AG04450 (cell line): ENCODE results near the gene SKI. TPM values are rescaled to one million over a fixed set of nuclear protein-coding genes. Genes with fewer than 3 reads are reported as not detected.

Experiments
- CTCF ChIA-PET: fragments of 300-600, 350-600 bp; formaldehyde crosslinking; extraction: SDS; loops from one replicate; lab custom pipeline; 2022; ENCODE audit warnings: antibody characterized with exemption, inconsistent platforms; lab: Charles Lee
- POLR2A ChIA-PET: fragments of 350-600 bp; formaldehyde crosslinking; extraction: SDS; loops from one replicate; lab custom pipeline; 2021; ENCODE audit warnings: antibody characterized with exemption, inconsistent platforms; lab: Yijun Ruan, JAX
- DNase-seq: peaks from one replicate; pipeline ENCODE4 v3.0.0-alpha.2; 2011; ENCODE audit warnings: low read depth, low spot score
- H3K27ac ChIP-seq: one replicate; pipeline ENCODE4 v1.5.1; 2012; ENCODE audit warnings: low read depth, low read length, control low read depth
- H3K27me3 ChIP-seq: one replicate; pipeline ENCODE4 v1.6.0; 2012; ENCODE audit warnings: low read length; ENCODE audit not compliant: control insufficient read depth, insufficient read depth
- H3K4me3 ChIP-seq: 2 replicates; pipeline ENCODE4 v1.5.1; 2011; ENCODE audit warnings: mild to moderate bottlenecking, low read depth, low read length, control low read depth
- H3K9me3 ChIP-seq: 2 replicates; pipeline ENCODE4 v1.5.1; 2012; ENCODE audit warnings: low read length; ENCODE audit not compliant: control insufficient read depth, insufficient read depth
- polyA plus RNA-seq: library from polyadenylated mRNA; depleted of rRNA; stranded (reverse); fragments of >200 nt; gene quantifications from 2 replicates; pipeline ENCODE4 v1.2.3, GENCODE V29; 2011
- TF ChIP-seq, protein P1 (sequence below): IDR thresholded peaks from 2 replicates; pipeline ENCODE4 v1.5.1; 2011; ENCODE audit warnings: low read depth, low read length, control low read depth, inconsistent platforms

Gene SKI
- polyA plus RNA-seq, 1 experiment, result 6.7 TPM

GRCh38 chr1:2204415-2205190 lies 23.5 kb upstream of the SKI start:
- no peaks in the 10 kb centered on the region for H3K27me3 ChIP-seq
- no peak for DNase-seq
- POLR2A ChIA-PET, result interaction anchor here (0.5 to 1.5 kb wide), 6 partner anchors 7 to 322 kb away, joined by 3 to 10 read pairs (median 4); partner anchors contain the start of genes FAAP20, MORN1, PANK4 and RER1
- peak overlapping the region; percentile 80 for H3K27ac ChIP-seq
- CTCF ChIA-PET, result interaction anchor here (2.1 to 2.5 kb wide), 2 partner anchors 9 to 177 kb away, joined by 15 to 22 read pairs; partner anchors contain the start of gene FAAP20
- TF ChIP-seq, protein P1, sequence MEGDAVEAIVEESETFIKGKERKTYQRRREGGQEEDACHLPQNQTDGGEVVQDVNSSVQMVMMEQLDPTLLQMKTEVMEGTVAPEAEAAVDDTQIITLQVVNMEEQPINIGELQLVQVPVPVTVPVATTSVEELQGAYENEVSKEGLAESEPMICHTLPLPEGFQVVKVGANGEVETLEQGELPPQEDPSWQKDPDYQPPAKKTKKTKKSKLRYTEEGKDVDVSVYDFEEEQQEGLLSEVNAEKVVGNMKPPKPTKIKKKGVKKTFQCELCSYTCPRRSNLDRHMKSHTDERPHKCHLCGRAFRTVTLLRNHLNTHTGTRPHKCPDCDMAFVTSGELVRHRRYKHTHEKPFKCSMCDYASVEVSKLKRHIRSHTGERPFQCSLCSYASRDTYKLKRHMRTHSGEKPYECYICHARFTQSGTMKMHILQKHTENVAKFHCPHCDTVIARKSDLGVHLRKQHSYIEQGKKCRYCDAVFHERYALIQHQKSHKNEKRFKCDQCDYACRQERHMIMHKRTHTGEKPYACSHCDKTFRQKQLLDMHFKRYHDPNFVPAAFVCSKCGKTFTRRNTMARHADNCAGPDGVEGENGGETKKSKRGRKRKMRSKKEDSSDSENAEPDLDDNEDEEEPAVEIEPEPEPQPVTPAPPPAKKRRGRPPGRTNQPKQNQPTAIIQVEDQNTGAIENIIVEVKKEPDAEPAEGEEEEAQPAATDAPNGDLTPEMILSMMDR, result no peak
- H3K9me3 ChIP-seq, result no peaks in the 10 kb centered on the region; the same call in 1 of the 2 replicates
- peak overlapping the region; percentile 63 for H3K4me3 ChIP-seq

GRCh38 chr1:2205191-2205952 lies 22.7 kb upstream of the SKI start:
- Histone ChIP-seq H3K9me3 (no peaks in the 10 kb centered on the region; the same call in 1 of the 2 replicates), H3K27ac (no peak overlapping the region), H3K4me3 (peak overlapping the region; percentile 50), H3K27me3 (no peaks in the 10 kb centered on the region)
- peak; percentile 81 for DNase-seq
- TF ChIP-seq, protein P1, result no peak
- POLR2A ChIA-PET, result interaction anchor here (0.5 to 1.5 kb wide), 6 partner anchors 8 to 321 kb away, joined by 3 to 10 read pairs (median 4); partner anchors contain the start of genes FAAP20, MORN1, PANK4 and RER1
- CTCF ChIA-PET, result interaction anchor here (2.1 to 2.5 kb wide), 2 partner anchors 10 to 176 kb away, joined by 15 to 22 read pairs; partner anchors contain the start of gene FAAP20

DNA sequence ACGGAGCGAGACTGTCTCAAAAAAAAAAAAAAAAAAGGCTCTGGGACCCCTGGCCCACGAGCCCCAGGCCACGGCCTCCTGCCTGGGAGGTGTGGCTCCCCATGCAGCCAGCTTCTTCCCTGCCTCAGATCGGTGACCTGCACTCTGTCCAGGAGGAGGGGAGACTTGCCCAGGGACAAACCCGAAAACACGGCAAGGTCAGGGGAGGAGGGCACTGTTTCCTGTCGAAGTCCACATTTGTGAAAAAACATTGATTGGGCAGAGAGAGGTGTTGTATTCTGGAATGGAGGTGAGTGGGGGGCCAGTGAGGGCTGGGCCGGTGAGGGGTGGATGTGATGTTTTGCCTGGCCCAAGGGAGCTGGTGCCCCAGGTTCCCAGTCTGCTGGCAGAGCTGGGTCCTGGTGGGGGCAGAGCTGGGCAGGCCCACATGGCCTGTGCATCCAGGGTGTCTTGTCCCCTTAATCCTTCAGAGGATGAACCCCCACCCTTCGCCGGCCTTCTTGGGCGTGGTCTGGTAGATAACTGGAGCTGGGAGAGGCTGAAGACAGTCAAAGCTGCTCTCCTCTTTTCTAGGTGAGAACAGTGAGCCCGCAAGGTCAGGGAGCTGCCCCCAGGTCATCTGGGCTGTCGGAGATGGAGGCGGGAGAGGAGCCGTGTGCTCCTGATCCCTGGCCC lies 21.2 kb upstream of the SKI start:
- H3K4me3 ChIP-seq, result peak overlapping the region; percentile 31; the same call in 1 of the 2 replicates
- H3K27me3 ChIP-seq, result no peaks in the 10 kb centered on the region
- no peaks in the 10 kb centered on the region; the same call in 1 of the 2 replicates for H3K9me3 ChIP-seq
- DNase-seq, result no peak
- POLR2A ChIA-PET, result interaction anchor here (0.6 to 1.0 kb wide), 2 partner anchors 10 to 22 kb away, joined by 3 to 13 read pairs; no protein-coding TSS in a partner anchor
- TF ChIP-seq, protein P1, result no peak
- H3K27ac ChIP-seq, result peak overlapping the region; percentile 65
- CTCF ChIA-PET, result interaction anchor here (0.5 to 1.1 kb wide), 4 partner anchors 12 to 1197 kb away, joined by 3 to 5 read pairs (median 4); partner anchors contain the start of gene FAAP20

DNA sequence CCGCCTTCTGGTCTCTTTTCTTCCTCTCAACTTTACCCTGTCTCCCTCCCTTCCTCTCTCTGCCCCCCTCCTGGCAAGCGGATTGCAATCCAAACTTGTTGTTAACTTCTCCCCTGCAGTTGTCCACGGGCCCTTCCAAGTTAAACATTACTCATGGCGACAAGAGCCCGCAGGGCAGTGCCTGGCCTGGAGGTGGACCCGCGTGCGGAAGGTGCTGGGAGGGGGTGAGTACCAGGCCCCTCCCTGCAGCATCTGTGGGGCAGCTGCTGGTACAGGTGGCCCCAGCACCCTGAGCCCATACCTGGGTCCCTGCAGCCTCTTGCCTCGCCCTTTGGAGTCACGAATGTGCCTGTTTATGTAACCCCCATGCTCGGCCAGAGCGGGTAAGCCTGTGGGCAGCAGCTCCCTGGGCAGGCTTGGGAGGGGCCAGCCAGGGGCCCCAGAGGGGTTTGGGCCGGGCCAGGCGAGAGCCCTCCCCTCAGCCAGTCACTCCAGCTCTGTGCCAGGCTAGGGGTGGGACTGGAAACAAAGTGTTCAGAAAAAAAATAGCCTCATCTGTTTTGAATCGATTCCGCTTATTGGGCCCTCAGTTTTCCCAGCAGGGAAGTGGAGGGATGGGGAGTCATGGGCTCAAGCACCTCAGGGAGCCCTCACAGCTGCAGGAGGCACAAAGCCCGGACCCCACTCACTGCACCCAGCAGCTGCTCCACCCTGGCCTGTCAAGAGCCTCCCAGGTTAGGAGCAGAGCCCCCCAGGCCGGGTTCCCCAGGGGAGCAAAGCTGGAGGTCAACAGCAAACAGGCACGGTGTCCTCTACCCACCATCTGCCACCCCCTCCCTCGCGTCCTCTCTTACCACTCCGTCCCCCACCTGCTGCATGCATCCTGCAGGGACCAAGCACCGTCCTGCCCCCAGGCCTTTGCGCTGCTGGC lies 19.5 kb upstream of the SKI start:
- no peak for DNase-seq
- CTCF ChIA-PET, result interaction anchor here (1.3 to 1.8 kb wide), 2 partner anchors 14 to 173 kb away, joined by 6 to 7 read pairs; partner anchors contain the start of gene FAAP20
- POLR2A ChIA-PET, result interaction anchor here (1.4 kb wide), 1 partner anchor 21 kb away, joined by 8 read pairs; no protein-coding TSS in a partner anchor

More for the DNA sequence above, 19.5 kb upstream of the SKI start:
- TF ChIP-seq, protein P1, result no peak
- H3K27ac ChIP-seq, result peak overlapping the region; percentile 78
- H3K4me3 ChIP-seq, result no peak overlapping the region
- no peaks in the 10 kb centered on the region; the same call in 1 of the 2 replicates for H3K9me3 ChIP-seq
- no peaks in the 10 kb centered on the region for H3K27me3 ChIP-seq
